HepG2 (cell line): ENCODE results near the gene FAM169A. TPM values are rescaled to one million over a fixed set of nuclear protein-coding genes. Genes with fewer than 3 reads are reported as not detected.
A peak's percentile ranks its signal among the peaks of the same experiment; 100 is the strongest.

ENCODE experiments used
- ARID2 ChIP-seq: sonication (generic); formaldehyde crosslinking; IDR thresholded peaks from 2 replicates; pipeline ENCODE4 v1.8.1; 2022; ENCODE audit warnings: mild to moderate bottlenecking, missing genetic modification reagents, borderline replicate concordance
- BCL6 ChIP-seq: IDR thresholded peaks from 2 replicates; pipeline ENCODE4 v1.6.1; 2016; ENCODE audit warnings: missing genetic modification reagents, missing compliant biosample characterization
- CEBPG ChIP-seq: IDR thresholded peaks from 2 replicates; pipeline ENCODE4 v1.6.1; 2016
- DR1 ChIP-seq: sonication (generic); formaldehyde crosslinking; IDR thresholded peaks from 2 replicates; pipeline ENCODE4 v1.8.0; 2021; ENCODE audit warnings: mild to moderate bottlenecking, missing genetic modification reagents, inconsistent platforms
- HIVEP1 ChIP-seq: sonication (generic); formaldehyde crosslinking; IDR thresholded peaks from 2 replicates; pipeline ENCODE4 v1.4.0; 2020; ENCODE audit warnings: mild to moderate bottlenecking, missing genetic modification reagents
- HMG20B ChIP-seq: conservative IDR thresholded peaks from 2 replicates; pipeline ENCODE4 v1.6.1; 2016; ENCODE audit warnings: missing genetic modification reagents, missing compliant biosample characterization
- JUND ChIP-seq: sonication (generic); formaldehyde crosslinking; IDR thresholded peaks from 2 replicates; pipeline ENCODE4 v1.8.0; 2022; ENCODE audit warnings: mild to moderate bottlenecking, missing genetic modification reagents
- KAT7 ChIP-seq: IDR thresholded peaks from 2 replicates; pipeline ENCODE4 v1.6.1; 2018; ENCODE audit warnings: borderline replicate concordance, missing compliant biosample characterization
- MATR3 ChIP-seq: sonication (generic); formaldehyde crosslinking; IDR thresholded peaks from 2 replicates; pipeline ENCODE4 v1.4.0; 2020; ENCODE audit warnings: missing genetic modification reagents
- MYNN ChIP-seq: sonication (generic); formaldehyde crosslinking; IDR thresholded peaks from 2 replicates; pipeline ENCODE4 v1.4.0; 2020; ENCODE audit warnings: mild to moderate bottlenecking, low read depth, missing genetic modification reagents
- NFKBIZ ChIP-seq: IDR thresholded peaks from 2 replicates; pipeline ENCODE4 v1.6.1; 2018; ENCODE audit warnings: missing genetic modification reagents, missing compliant biosample characterization
- PRMT3 ChIP-seq: sonication (generic); formaldehyde crosslinking; IDR thresholded peaks from 2 replicates; pipeline ENCODE4 v1.8.1; 2022; ENCODE audit warnings: low read depth, mild to moderate bottlenecking, moderate library complexity, missing genetic modification reagents, borderline replicate concordance
- SAP130 ChIP-seq: IDR thresholded peaks from 2 replicates; pipeline ENCODE4 v1.6.1; 2016; ENCODE audit warnings: low read depth
- TCF7 ChIP-seq: sonication (generic); IDR thresholded peaks from 2 replicates; pipeline ENCODE4 v1.6.1; 2016; ENCODE audit warnings: antibody characterized with exemption, low read depth
- ZBTB2 ChIP-seq: sonication (generic); formaldehyde crosslinking; IDR thresholded peaks from 2 replicates; pipeline ENCODE4 v1.8.0; 2022; ENCODE audit warnings: low read depth, missing genetic modification reagents
- ZFP41 ChIP-seq: sonication (generic); formaldehyde crosslinking; IDR thresholded peaks from 2 replicates; pipeline ENCODE4 v1.4.0; 2020; ENCODE audit warnings: mild to moderate bottlenecking, missing genetic modification reagents, borderline replicate concordance
- ZMYM4 ChIP-seq: sonication (generic); formaldehyde crosslinking; IDR thresholded peaks from 2 replicates; pipeline ENCODE4 v1.8.1; 2023; ENCODE audit warnings: mild to moderate bottlenecking, missing genetic modification reagents
- ZNF274 ChIP-seq: sonication (generic); formaldehyde crosslinking; IDR thresholded peaks from 2 replicates; pipeline ENCODE4 v1.5.1; 2020; ENCODE audit warnings: mild to moderate bottlenecking, missing genetic modification reagents
- ZNF367 ChIP-seq: sonication (generic); formaldehyde crosslinking; IDR thresholded peaks from 2 replicates; pipeline ENCODE4 v1.4.0; 2020; ENCODE audit warnings: missing genetic modification reagents, borderline replicate concordance
- ZNF570 ChIP-seq: sonication (generic); formaldehyde crosslinking; IDR thresholded peaks from 2 replicates; pipeline ENCODE4 v1.4.0; 2020; ENCODE audit warnings: mild to moderate bottlenecking, missing genetic modification reagents, borderline replicate concordance
- ZNF598 ChIP-seq: sonication (generic); formaldehyde crosslinking; IDR thresholded peaks from 2 replicates; pipeline ENCODE4 v1.5.1; 2020; ENCODE audit warnings: mild to moderate bottlenecking, missing genetic modification reagents, borderline replicate concordance
- ZNF83 ChIP-seq: sonication (generic); formaldehyde crosslinking; IDR thresholded peaks from 2 replicates; pipeline ENCODE4 v1.4.0; 2020; ENCODE audit warnings: missing genetic modification reagents, mild to moderate bottlenecking, borderline replicate concordance
- ZSCAN30 ChIP-seq: sonication (generic); formaldehyde crosslinking; IDR thresholded peaks from 2 replicates; pipeline ENCODE4 v1.5.0; 2020; ENCODE audit warnings: mild to moderate bottlenecking, missing genetic modification reagents
- ZSCAN9 ChIP-seq: IDR thresholded peaks from 2 replicates; pipeline ENCODE4 v1.6.1; 2016; ENCODE audit warnings: borderline replicate concordance
- polyA plus RNA-seq, 8 experiments: library from polyadenylated mRNA; depleted of rRNA in 3 of 8; stranded (reverse) in 7 of 8; unstranded in 1 of 8; fragments of >200 nt; fragmentation: Illumina TruSeq in 4 of 8; extraction: Trizol in 4 of 8; gene quantifications; 2 replicates each; pipeline versions ENCODE4 v1.2.1 to v1.2.3, GENCODE V29; 2011 to 2016; ENCODE audit warnings: low read depth in 4 of 8, missing spikeins in 1 of 8, mixed read lengths in 1 of 8; ENCODE audit not compliant: insufficient read depth in 1 of 8
- total RNA-seq, 5 experiments: library from RNA; depleted of rRNA; stranded (reverse); fragments of >200 nt; fragmentation: Illumina TruSeq; extraction: Trizol; gene quantifications; 2 replicates each; pipeline ENCODE4 v1.2.3, GENCODE V29; 2016; ENCODE audit warnings: low read depth in 1 of 5
- TF ChIP-seq, protein P1 (sequence below): IDR thresholded peaks from 2 replicates; pipeline ENCODE4 v1.6.1; 2016; ENCODE audit warnings: missing biosample characterization, missing genetic modification reagents, low read depth
- TF ChIP-seq, protein P2 (sequence below): sonication (generic); formaldehyde crosslinking; IDR thresholded peaks from 2 replicates; pipeline ENCODE4 v1.4.0; 2020; ENCODE audit warnings: missing genetic modification reagents

Gene FAM169A
- total and polyA plus RNA-seq, 2 of the 13 experiments (the other 11 are each of a cell fraction or from before 2014, with no cell fraction given): 21.1 to 110 TPM

DNA sequence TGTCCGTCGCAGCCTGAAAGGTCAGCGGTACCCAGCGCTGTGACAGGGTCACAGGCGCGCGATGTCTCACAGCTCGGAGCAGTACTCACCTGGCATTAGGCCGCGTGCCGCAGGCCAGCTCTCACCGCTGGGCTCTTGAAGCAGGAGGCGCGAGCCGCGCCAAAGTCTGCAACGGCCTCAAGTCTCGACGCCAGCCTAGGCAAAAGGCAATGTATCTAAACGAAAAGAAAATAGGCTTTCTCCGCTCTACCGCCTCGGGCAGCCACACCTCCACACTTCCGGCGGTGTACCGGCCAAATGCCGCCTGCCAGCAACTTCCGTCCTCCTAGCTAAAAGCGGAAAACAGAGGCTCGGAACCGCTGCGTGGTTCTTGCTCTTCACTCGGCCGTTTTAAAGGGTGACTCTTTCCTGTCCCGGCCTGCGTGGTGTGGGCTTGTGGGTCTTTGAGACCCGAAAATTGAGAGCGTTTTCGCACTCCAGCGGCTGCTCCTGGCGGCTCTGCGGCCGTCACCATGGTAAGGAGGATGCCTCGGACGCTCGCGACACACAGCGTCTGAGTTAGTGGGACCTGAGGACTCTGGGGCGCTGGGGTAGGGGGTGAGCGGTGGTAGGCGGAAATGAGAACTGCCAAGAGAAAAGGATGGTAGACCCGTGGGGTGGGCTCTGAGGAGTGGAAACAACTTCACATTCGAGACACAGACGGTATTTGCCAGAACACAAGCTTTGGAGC is 99.2 kb downstream of the FAM169A start, which contains the start of the genes GFM2 and NSA2 (continued):
- TF ChIP-seq MYNN (CRISPR knock-in tag) (no peak), CEBPG (CRISPR knock-in tag) (no peak), ZMYM4 (peak; percentile 91), KAT7 (CRISPR knock-in tag) (peak; percentile 97), ZNF570 (CRISPR knock-in tag) (no peak), JUND (CRISPR knock-in tag) (peak; percentile 32; the same call in 1 of the 2 replicates), BCL6 (CRISPR knock-in tag) (peak; percentile 69), PRMT3 (peak; percentile 57; the same call in 1 of the 2 replicates), ZNF274 (CRISPR knock-in tag) (peak; percentile 88), ARID2 (no peak), HMG20B (CRISPR knock-in tag) (0 out of 2 replicates have a peak, but pooled peaks have one; percentile 39), DR1 (CRISPR knock-in tag) (peak; percentile 73; the same call in 1 of the 2 replicates), MATR3 (no peak), ZNF83 (CRISPR knock-in tag) (0 out of 2 replicates have a peak, but pooled peaks have one; percentile 83), ZSCAN9 (CRISPR knock-in tag) (peak; percentile 66), ZSCAN30 (CRISPR knock-in tag) (no peak), NFKBIZ (CRISPR knock-in tag) (0 out of 2 replicates have a peak, but pooled peaks have one; percentile 33), TCF7 (peak; percentile 43; the same call in 1 of the 2 replicates), ZBTB2 (CRISPR knock-in tag) (no peak), SAP130 (CRISPR knock-in tag) (peak; percentile 95), ZFP41 (CRISPR knock-in tag) (peak; percentile 70; the same call in 1 of the 2 replicates), HIVEP1 (no peak; the same call in 1 of the 2 replicates), ZNF598 (peak; percentile 82; the same call in 1 of the 2 replicates), ZNF367 (peak; percentile 67; the same call in 1 of the 2 replicates)
- TF ChIP-seq, protein P1, sequence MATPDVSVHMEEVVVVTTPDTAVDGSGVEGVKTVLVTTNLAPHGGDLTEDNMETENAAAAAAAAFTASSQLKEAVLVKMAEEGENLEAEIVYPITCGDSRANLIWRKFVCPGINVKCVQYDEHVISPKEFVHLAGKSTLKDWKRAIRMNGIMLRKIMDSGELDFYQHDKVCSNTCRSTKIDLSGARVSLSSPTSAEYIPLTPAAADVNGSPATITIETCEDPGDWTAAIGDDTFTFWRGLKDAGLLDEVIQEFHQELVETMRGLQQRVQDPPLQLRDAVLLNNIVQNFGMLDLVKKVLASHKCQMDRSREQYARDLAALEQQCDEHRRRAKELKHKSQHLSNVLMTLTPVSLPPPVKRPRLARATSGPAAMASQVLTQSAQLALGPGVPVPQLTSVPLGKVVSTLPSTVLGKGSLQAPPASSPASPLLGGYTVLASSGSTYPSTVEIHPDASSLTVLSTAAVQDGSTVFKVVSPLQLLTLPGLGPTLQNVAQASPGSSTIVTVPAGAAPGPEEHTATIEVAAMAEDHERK: no peak
- TF ChIP-seq, protein P2, sequence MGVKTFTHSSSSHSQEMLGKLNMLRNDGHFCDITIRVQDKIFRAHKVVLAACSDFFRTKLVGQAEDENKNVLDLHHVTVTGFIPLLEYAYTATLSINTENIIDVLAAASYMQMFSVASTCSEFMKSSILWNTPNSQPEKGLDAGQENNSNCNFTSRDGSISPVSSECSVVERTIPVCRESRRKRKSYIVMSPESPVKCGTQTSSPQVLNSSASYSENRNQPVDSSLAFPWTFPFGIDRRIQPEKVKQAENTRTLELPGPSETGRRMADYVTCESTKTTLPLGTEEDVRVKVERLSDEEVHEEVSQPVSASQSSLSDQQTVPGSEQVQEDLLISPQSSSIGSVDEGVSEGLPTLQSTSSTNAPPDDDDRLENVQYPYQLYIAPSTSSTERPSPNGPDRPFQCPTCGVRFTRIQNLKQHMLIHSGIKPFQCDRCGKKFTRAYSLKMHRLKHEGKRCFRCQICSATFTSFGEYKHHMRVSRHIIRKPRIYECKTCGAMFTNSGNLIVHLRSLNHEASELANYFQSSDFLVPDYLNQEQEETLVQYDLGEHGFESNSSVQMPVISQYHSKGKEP (CRISPR knock-in tag): peak; percentile 62
